DND-41 (cell line): Measurements from ENCODE around the gene TEFM.
A peak's percentile ranks its signal among the peaks of the same experiment; 100 is the strongest.

ENCODE experiments used
- ATAC-seq: fragments of 200-7000 bp; cut with Tn5 transposase; 3 replicates; pipeline ENCODE4 v1.9.1; 2021; ENCODE audit warnings: low read depth; ENCODE audit not compliant: insufficient read depth
- DNase-seq: peaks from one replicate; pipeline ENCODE4 v3.0.0-alpha.2; 2020
- H2AFZ ChIP-seq: 2 replicates; pipeline ENCODE4 v1.6.0; 2012; ENCODE audit warnings: low read depth, low read length
- H3K27ac ChIP-seq: 2 replicates; pipeline ENCODE4 v1.5.1; 2012; ENCODE audit warnings: low read length, inconsistent platforms
- H3K27me3 ChIP-seq: fragments of 200-600 bp; sonication (generic); 2 replicates; pipeline ENCODE4 v1.6.0; 2012; ENCODE audit warnings: low read length, mild to moderate bottlenecking, inconsistent platforms; ENCODE audit not compliant: insufficient read depth, poor library complexity
- H3K36me3 ChIP-seq: 2 replicates; pipeline ENCODE4 v1.5.1; 2012; ENCODE audit warnings: low read length, inconsistent platforms; ENCODE audit not compliant: insufficient read depth
- H3K4me1 ChIP-seq: 2 replicates; pipeline ENCODE4 v1.5.1; 2012; ENCODE audit warnings: mild to moderate bottlenecking, low read length; ENCODE audit not compliant: insufficient read depth
- H3K4me2 ChIP-seq: 2 replicates; pipeline ENCODE4 v1.6.0; 2012; ENCODE audit warnings: mild to moderate bottlenecking, moderate library complexity, low read length, inconsistent platforms; ENCODE audit not compliant: insufficient read depth
- H3K4me3 ChIP-seq, 2 experiments: fragments of 200-600 bp in 1 of 2; shearing (Covaris generic) in 1 of 2; 2 replicates each; pipeline ENCODE4 v1.5.1; 2012 to 2016; ENCODE audit warnings: inconsistent platforms in 2 of 2, low read length in 2 of 2, mild to moderate bottlenecking in 2 of 2, low read depth in 1 of 2, moderate library complexity in 1 of 2
- H3K79me2 ChIP-seq: 2 replicates; pipeline ENCODE4 v1.6.0; 2012; ENCODE audit warnings: low read length, inconsistent platforms; ENCODE audit not compliant: insufficient read depth
- H3K9ac ChIP-seq: 2 replicates; pipeline ENCODE4 v1.6.0; 2012; ENCODE audit warnings: low read depth, mild to moderate bottlenecking, inconsistent platforms, low read length, moderate library complexity
- H3K9me3 ChIP-seq: 2 replicates; pipeline ENCODE4 v1.5.1; 2012; ENCODE audit warnings: low read length, moderate library complexity, mild to moderate bottlenecking, inconsistent platforms; ENCODE audit not compliant: insufficient read depth, severe bottlenecking
- H4K20me1 ChIP-seq: 2 replicates; pipeline ENCODE4 v1.6.0; 2012; ENCODE audit warnings: low read length; ENCODE audit not compliant: insufficient read depth
- EZH2 ChIP-seq: IDR thresholded peaks from 3 replicates; pipeline ENCODE4 v1.6.1; 2012; ENCODE audit warnings: borderline replicate concordance, low read depth, mild to moderate bottlenecking, moderate library complexity, low read length, inconsistent platforms; ENCODE audit not compliant: severe bottlenecking
- TF ChIP-seq, protein P1 (sequence below): IDR thresholded peaks from 2 replicates; pipeline ENCODE4 v1.5.1; 2012; ENCODE audit warnings: borderline replicate concordance, low read length, moderate library complexity, mild to moderate bottlenecking; ENCODE audit not compliant: poor library complexity, severe bottlenecking; ENCODE audit errors: extremely low read depth

The TEFM gene

DNA sequence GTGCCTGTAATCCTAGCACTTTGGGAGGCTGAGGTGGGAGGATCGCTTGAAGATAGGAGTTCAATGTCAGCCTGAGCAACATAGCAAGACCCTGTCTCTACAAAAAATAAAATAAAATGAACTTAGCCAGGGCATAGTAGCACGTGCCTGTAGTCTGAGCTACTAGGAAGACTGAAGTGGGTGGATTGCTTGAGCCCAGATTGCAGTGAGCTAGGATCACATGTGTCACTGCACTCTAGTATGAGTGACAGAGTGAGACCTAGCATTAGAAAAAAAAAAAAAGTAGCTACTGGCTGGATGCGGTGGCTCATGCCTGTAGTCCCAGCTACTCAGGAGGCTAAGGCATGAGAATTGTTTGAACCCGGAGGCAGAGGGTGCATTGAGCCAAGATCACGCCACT, 21.7 kb upstream of the TEFM start:
- Histone ChIP-seq H3K9ac (no peak overlapping the region), H2AFZ (no peak overlapping the region), H4K20me1 (no peaks in the 10 kb centered on the region), H3K4me1 (no peaks in the 10 kb centered on the region), H3K4me2 (no peak overlapping the region), H3K79me2 (no peaks in the 10 kb centered on the region), H3K4me3 (no peak overlapping the region), H3K27me3 (no peaks in the 10 kb centered on the region), H3K36me3 (no peaks in the 10 kb centered on the region), H3K27ac (no peak overlapping the region), H3K9me3 (no peaks in the 10 kb centered on the region)
- DNase-seq = no peak
- ATAC-seq = no peak
- no peak for TF ChIP-seq EZH2
- TF ChIP-seq, protein P1, sequence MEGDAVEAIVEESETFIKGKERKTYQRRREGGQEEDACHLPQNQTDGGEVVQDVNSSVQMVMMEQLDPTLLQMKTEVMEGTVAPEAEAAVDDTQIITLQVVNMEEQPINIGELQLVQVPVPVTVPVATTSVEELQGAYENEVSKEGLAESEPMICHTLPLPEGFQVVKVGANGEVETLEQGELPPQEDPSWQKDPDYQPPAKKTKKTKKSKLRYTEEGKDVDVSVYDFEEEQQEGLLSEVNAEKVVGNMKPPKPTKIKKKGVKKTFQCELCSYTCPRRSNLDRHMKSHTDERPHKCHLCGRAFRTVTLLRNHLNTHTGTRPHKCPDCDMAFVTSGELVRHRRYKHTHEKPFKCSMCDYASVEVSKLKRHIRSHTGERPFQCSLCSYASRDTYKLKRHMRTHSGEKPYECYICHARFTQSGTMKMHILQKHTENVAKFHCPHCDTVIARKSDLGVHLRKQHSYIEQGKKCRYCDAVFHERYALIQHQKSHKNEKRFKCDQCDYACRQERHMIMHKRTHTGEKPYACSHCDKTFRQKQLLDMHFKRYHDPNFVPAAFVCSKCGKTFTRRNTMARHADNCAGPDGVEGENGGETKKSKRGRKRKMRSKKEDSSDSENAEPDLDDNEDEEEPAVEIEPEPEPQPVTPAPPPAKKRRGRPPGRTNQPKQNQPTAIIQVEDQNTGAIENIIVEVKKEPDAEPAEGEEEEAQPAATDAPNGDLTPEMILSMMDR = no peak

DNA sequence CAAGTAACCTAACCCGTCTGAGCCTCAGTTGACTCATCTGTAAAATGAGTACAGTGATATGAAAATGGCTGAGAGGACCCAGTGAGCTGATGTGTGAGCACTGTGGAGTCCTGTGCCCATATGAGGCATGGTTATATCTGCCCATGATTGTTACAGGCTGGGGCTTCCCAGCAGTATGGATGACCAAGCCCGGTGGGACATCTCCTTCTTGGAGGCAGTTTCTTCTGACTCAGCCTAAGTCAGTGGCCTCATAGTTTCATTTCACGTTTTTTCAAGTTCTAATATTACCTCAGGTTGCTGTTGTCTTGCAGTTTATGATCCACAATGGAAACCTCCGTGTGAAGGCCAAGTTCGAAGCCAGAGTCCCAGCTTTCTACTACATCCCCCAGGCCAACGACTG, 20.5 kb upstream of the TEFM start:
- DNase-seq (no peak), ATAC-seq (no peak)
- TF ChIP-seq EZH2 = no peak
- TF ChIP-seq, protein P1 = no peak
- H3K4me2 ChIP-seq = no peak overlapping the region
- no peak overlapping the region for H3K27ac ChIP-seq
- H3K9ac ChIP-seq = no peak overlapping the region
- no peaks in the 10 kb centered on the region for H4K20me1 ChIP-seq
- no peaks in the 10 kb centered on the region for H3K9me3 ChIP-seq
- no peaks in the 10 kb centered on the region for H3K79me2 ChIP-seq
- no peaks in the 10 kb centered on the region for H3K4me1 ChIP-seq
- H2AFZ ChIP-seq = no peak overlapping the region
- no peak overlapping the region for H3K4me3 ChIP-seq
- H3K27me3 ChIP-seq = no peaks in the 10 kb centered on the region
- no peaks in the 10 kb centered on the region for H3K36me3 ChIP-seq

DNA sequence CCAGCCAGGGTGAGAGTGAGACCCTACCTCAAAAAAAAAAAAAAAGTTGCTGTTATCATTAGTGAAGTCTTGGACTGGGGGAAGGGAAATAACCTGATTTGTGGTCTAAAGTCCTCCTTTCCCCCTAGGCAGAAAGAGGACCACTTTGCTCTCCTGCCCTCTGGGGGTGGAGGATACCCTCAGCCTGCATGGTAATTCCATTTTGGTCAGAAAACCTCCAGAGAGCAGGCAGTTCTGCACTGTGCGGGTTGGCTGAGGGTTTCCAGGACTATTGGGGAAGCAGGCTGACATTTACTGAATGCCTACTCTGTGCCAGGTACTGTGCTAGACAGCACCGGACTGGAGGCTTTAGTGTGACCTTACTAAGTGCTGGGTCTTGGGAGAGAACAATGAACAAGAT, 18.3 kb upstream of the TEFM start:
- no peak for ATAC-seq
- H3K4me2 ChIP-seq = no peak overlapping the region
- no peaks in the 10 kb centered on the region for H3K27me3 ChIP-seq
- H3K4me1 ChIP-seq = no peaks in the 10 kb centered on the region
- no peak for DNase-seq
- H3K9me3 ChIP-seq = no peaks in the 10 kb centered on the region
- no peak overlapping the region for H3K4me3 ChIP-seq
- H3K27ac ChIP-seq = no peak overlapping the region
- H2AFZ ChIP-seq = no peak overlapping the region
- no peak for TF ChIP-seq EZH2
- TF ChIP-seq, protein P1 = peak; percentile 13
- H3K36me3 ChIP-seq = no peaks in the 10 kb centered on the region
- no peaks in the 10 kb centered on the region for H4K20me1 ChIP-seq
- no peaks in the 10 kb centered on the region for H3K79me2 ChIP-seq
- no peak overlapping the region for H3K9ac ChIP-seq
